HEK293 (cell line): ENCODE results near the gene BCAS3.

Source experiments
- CTCF ChIA-PET: fragments of 350-600 bp; formaldehyde crosslinking; extraction: SDS; loops from one replicate; lab custom pipeline; 2021; ENCODE audit warnings: antibody characterized with exemption; lab: Yijun Ruan, JAX
- POLR2A ChIA-PET: fragments of 300-600 bp; formaldehyde crosslinking; extraction: SDS; loops from one replicate; lab custom pipeline; 2020; ENCODE audit warnings: antibody characterized with exemption, inconsistent platforms; lab: Yijun Ruan, JAX
- H3K27ac ChIP-seq: fragments of 200-500 bp; sonication (Bioruptor generic); 2 replicates; pipeline ENCODE4 v1.5.1; 2014; ENCODE audit warnings: low read depth, low read length, control low read depth, inconsistent platforms; ENCODE audit errors: extremely low read depth
- H3K36me3 ChIP-seq, 2 experiments: fragments of 200-500 bp in 1 of 2; sonication (Bioruptor generic) in 1 of 2; 1 replicate in 1 of 2; 2 replicates in 1 of 2; pipeline ENCODE4 v1.5.1; 2014 to 2017; ENCODE audit warnings: inconsistent platforms in 2 of 2, low read length in 2 of 2; ENCODE audit not compliant: control insufficient read depth in 2 of 2, insufficient read depth in 1 of 2
- H3K4me1 ChIP-seq: fragments of 200-500 bp; sonication (Bioruptor generic); 2 replicates; pipeline ENCODE4 v1.5.1; 2014; ENCODE audit warnings: mild to moderate bottlenecking, low read length, inconsistent platforms; ENCODE audit not compliant: control insufficient read depth, insufficient read depth
- H3K4me3 ChIP-seq: 2 replicates; pipeline ENCODE4 v1.5.1; 2011; ENCODE audit warnings: low read depth, mild to moderate bottlenecking, control low read depth, low read length, moderate library complexity
- H3K9me3 ChIP-seq: fragments of 200-500 bp; sonication (Bioruptor generic); 2 replicates; pipeline ENCODE4 v1.5.1; 2014; ENCODE audit warnings: low read depth, low read length, inconsistent platforms; ENCODE audit not compliant: control insufficient read depth, insufficient read depth
- HOXD13 ChIP-seq: sonication (generic); formaldehyde crosslinking; IDR thresholded peaks from 2 replicates; pipeline ENCODE4 v1.8.0; 2022; ENCODE audit warnings: missing genetic modification reagents, borderline replicate concordance
- KLF10 ChIP-seq: fragments of 450-650 bp; IDR thresholded peaks from 2 replicates; pipeline ENCODE4 v1.5.1; 2018; ENCODE audit warnings: missing biosample characterization, mild to moderate bottlenecking, missing genetic modification characterization
- SETDB1 ChIP-seq: IDR thresholded peaks from one replicate; pipeline ENCODE4 v1.6.1; 2017; ENCODE audit warnings: mild to moderate bottlenecking, low read length, moderate library complexity, mixed read lengths; ENCODE audit not compliant: insufficient read length
- ZBTB17 ChIP-seq: fragments of 450-650 bp; formaldehyde crosslinking; IDR thresholded peaks from 2 replicates; pipeline ENCODE4 v1.5.1; 2016; ENCODE audit warnings: missing biosample characterization, missing genetic modification characterization
- ZBTB20 ChIP-seq: fragments of 450-650 bp; formaldehyde crosslinking; IDR thresholded peaks from 2 replicates; pipeline ENCODE4 v1.5.1; 2016; ENCODE audit warnings: missing biosample characterization, missing genetic modification characterization
- ZBTB8A ChIP-seq: fragments of 450-650 bp; formaldehyde crosslinking; IDR thresholded peaks from 2 replicates; pipeline ENCODE4 v1.5.1; 2016; ENCODE audit warnings: missing biosample characterization, missing genetic modification characterization
- ZFHX2 ChIP-seq: fragments of 450-650 bp; formaldehyde crosslinking; conservative IDR thresholded peaks from 2 replicates; pipeline ENCODE4 v1.5.1; 2016; ENCODE audit warnings: missing biosample characterization, missing genetic modification characterization
- ZFP69B ChIP-seq: fragments of 450-650 bp; formaldehyde crosslinking; IDR thresholded peaks from 2 replicates; pipeline ENCODE4 v1.5.1; 2016; ENCODE audit warnings: missing biosample characterization, missing genetic modification characterization
- ZNF114 ChIP-seq: fragments of 450-650 bp; formaldehyde crosslinking; IDR thresholded peaks from 2 replicates; pipeline ENCODE4 v1.5.0; 2017; ENCODE audit warnings: missing biosample characterization, missing genetic modification characterization
- ZNF140 ChIP-seq: fragments of 450-650 bp; formaldehyde crosslinking; IDR thresholded peaks from 2 replicates; pipeline ENCODE4 v1.5.1; 2016; ENCODE audit warnings: missing biosample characterization, missing genetic modification characterization
- ZNF146 ChIP-seq: fragments of 450-650 bp; formaldehyde crosslinking; IDR thresholded peaks from 2 replicates; pipeline ENCODE4 v1.5.1; 2016; ENCODE audit warnings: missing biosample characterization, missing genetic modification characterization
- ZNF157 ChIP-seq: fragments of 450-650 bp; formaldehyde crosslinking; IDR thresholded peaks from 2 replicates; pipeline ENCODE4 v1.5.1; 2016; ENCODE audit warnings: missing biosample characterization, missing genetic modification characterization
- ZNF341 ChIP-seq: fragments of 450-650 bp; formaldehyde crosslinking; IDR thresholded peaks from 2 replicates; pipeline ENCODE4; 2016; ENCODE audit warnings: low read depth, missing biosample characterization, missing genetic modification characterization
- ZNF521 ChIP-seq: fragments of 450-650 bp; formaldehyde crosslinking; IDR thresholded peaks from 2 replicates; pipeline ENCODE4 v1.5.1; 2017; ENCODE audit warnings: missing biosample characterization, mild to moderate bottlenecking, missing genetic modification characterization
- ZNF529 ChIP-seq: fragments of 450-650 bp; formaldehyde crosslinking; IDR thresholded peaks from 2 replicates; pipeline ENCODE4 v1.5.1; 2017; ENCODE audit warnings: missing genetic modification characterization, missing biosample characterization; ENCODE audit not compliant: insufficient replicate concordance
- ZNF571 ChIP-seq: fragments of 450-650 bp; formaldehyde crosslinking; IDR thresholded peaks from 2 replicates; pipeline ENCODE4 v1.5.0; 2017; ENCODE audit warnings: missing biosample characterization, missing genetic modification characterization
- ZNF621 ChIP-seq: fragments of 450-650 bp; formaldehyde crosslinking; IDR thresholded peaks from 2 replicates; pipeline ENCODE4 v1.5.1; 2017; ENCODE audit warnings: missing biosample characterization, missing genetic modification characterization
- ZNF623 ChIP-seq: fragments of 450-650 bp; formaldehyde crosslinking; IDR thresholded peaks from 2 replicates; pipeline ENCODE4 v1.5.1; 2016; ENCODE audit warnings: missing biosample characterization, missing genetic modification characterization
- ZNF664 ChIP-seq: fragments of 450-650 bp; formaldehyde crosslinking; IDR thresholded peaks from 2 replicates; pipeline ENCODE4 v1.5.1; 2016; ENCODE audit warnings: missing biosample characterization, missing genetic modification characterization
- ZNF670 ChIP-seq: fragments of 450-650 bp; formaldehyde crosslinking; IDR thresholded peaks from 2 replicates; pipeline ENCODE4 v1.5.1; 2016; ENCODE audit warnings: missing biosample characterization, missing genetic modification characterization, low read depth
- ZSCAN16 ChIP-seq: fragments of 450-650 bp; formaldehyde crosslinking; IDR thresholded peaks from 2 replicates; pipeline ENCODE4 v1.5.1; 2016; ENCODE audit warnings: missing biosample characterization, missing genetic modification characterization
- TF ChIP-seq, protein P1 (sequence below): fragments of 450-650 bp; formaldehyde crosslinking; IDR thresholded peaks from 2 replicates; pipeline ENCODE4 v1.5.1; 2016; ENCODE audit warnings: missing biosample characterization, missing genetic modification characterization
- TF ChIP-seq, protein P2 (sequence below): fragments of 450-650 bp; formaldehyde crosslinking; optimal IDR thresholded peaks from 2 replicates; pipeline ENCODE3; 2016; ENCODE audit warnings: missing biosample characterization, mild to moderate bottlenecking, missing genetic modification characterization
- TF ChIP-seq, protein P3 (sequence below): fragments of 450-650 bp; formaldehyde crosslinking; IDR thresholded peaks from 2 replicates; pipeline ENCODE4 v1.5.0; 2017; ENCODE audit warnings: missing biosample characterization, missing genetic modification characterization, borderline replicate concordance
- TF ChIP-seq, protein P4 (sequence below): fragments of 450-650 bp; formaldehyde crosslinking; IDR thresholded peaks from 2 replicates; pipeline ENCODE4 v1.5.1; 2017; ENCODE audit warnings: missing biosample characterization, missing genetic modification characterization

Gene BCAS3

DNA sequence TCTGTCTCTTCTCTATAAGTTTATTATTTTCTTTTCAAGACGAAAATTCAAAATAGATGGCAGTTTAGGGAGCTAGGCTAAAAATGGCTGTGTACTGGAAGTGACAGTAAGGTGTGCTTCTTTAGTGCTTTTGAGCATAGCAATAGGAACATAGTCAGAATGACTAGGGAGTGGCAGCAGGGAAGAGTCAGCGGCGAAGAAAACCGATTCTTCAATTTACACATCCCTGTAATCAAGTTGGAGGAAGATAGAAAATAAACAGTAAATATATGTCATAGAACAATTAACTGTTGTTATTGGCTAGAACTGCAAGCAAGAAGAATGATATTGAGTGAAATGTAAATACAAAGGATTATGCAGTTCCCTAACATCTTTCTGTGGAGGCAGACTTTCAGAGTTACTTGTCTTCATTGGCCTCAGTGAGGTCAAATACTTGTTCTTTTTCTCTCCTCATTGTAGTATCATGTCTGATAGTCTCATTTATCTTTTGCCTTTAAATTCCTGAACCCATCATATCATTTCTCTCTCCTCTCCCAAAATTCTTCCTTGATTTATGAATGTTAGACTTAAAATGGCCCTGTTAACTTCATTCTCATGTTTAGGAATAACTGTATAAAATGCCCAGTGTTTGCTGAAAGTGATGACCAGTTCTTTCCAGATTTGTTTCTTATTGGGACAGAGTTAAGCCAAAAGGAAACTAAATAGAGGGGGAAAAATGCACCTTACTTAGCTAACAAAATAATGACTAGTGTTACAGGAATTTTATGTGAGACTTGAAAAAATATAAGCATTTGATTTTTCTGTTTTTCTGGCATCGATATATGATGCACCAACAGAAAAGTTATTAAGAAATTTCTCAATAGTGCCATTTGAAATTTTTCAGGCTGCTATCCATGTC, 211.4 kb downstream of the BCAS3 start:
- Histone ChIP-seq H3K4me1 (peaks cover 15% of the 10 kb centered on the region; the same call in 1 of the 2 replicates), H3K4me3 (no peak overlapping the region), H3K9me3 (no peaks in the 10 kb centered on the region), H3K27ac (no peak overlapping the region), H3K36me3 (peaks cover 5 to 13% of the 10 kb centered on the region in 2 experiments)
- TF ChIP-seq HOXD13 (CRISPR knock-in tag): no peak
- peak; percentile 84 for TF ChIP-seq ZBTB17 (tag by site-specific recombination)
- ChIA-PET POLR2A (no interaction called here), CTCF (interaction anchor here (0.5 to 0.8 kb wide), 3 partner anchors 88 to 498 kb away, joined by 3 to 5 read pairs (median 5); no protein-coding TSS in a partner anchor)

DNA sequence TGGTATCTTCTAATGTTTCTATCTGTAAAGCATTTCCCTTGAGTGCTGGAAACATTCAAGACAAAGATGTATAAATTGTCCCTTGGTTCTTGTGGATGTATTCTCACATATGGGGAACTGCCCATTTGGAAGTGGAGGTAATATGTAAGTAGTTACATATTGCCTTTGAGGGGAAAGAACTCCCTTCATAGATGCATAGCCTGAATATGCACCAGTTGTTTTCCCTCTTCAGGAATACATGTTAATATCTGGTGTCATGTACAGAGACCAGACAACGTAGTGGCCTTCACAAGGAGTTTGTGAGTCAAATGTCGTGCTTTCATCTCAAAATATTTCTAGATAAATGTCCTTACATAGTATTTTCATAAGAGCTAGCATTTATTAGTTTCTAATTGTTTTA, 213.5 kb downstream of the BCAS3 start:
- CTCF ChIA-PET: interaction anchor here (0.6 kb wide), 1 partner anchor 1413 kb away, joined by 3 read pairs; no protein-coding TSS in a partner anchor
- no peak for TF ChIP-seq ZNF621 (tag by site-specific recombination)
- no peak for TF ChIP-seq ZNF114 (tag by site-specific recombination)
- TF ChIP-seq, protein P1, sequence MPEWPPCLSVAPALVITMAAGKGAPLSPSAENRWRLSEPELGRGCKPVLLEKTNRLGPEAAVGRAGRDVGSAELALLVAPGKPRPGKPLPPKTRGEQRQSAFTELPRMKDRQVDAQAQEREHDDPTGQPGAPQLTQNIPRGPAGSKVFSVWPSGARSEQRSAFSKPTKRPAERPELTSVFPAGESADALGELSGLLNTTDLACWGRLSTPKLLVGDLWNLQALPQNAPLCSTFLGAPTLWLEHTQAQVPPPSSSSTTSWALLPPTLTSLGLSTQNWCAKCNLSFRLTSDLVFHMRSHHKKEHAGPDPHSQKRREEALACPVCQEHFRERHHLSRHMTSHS (tag by site-specific recombination): no peak
- no peak for TF ChIP-seq ZSCAN16 (tag by site-specific recombination)
- no peak for TF ChIP-seq ZBTB20 (tag by site-specific recombination)
- TF ChIP-seq ZNF521: no peak
- no peak for TF ChIP-seq ZNF664 (tag by site-specific recombination)
- TF ChIP-seq ZNF623 (tag by site-specific recombination): no peak
- no peak overlapping the region for H3K27ac ChIP-seq
- POLR2A ChIA-PET: no interaction called here
- H3K36me3 ChIP-seq: peaks cover 5 to 13% of the 10 kb centered on the region in 2 experiments
- H3K9me3 ChIP-seq: no peaks in the 10 kb centered on the region
- H3K4me1 ChIP-seq: peaks cover 15% of the 10 kb centered on the region; the same call in 1 of the 2 replicates
- H3K4me3 ChIP-seq: no peak overlapping the region

DNA sequence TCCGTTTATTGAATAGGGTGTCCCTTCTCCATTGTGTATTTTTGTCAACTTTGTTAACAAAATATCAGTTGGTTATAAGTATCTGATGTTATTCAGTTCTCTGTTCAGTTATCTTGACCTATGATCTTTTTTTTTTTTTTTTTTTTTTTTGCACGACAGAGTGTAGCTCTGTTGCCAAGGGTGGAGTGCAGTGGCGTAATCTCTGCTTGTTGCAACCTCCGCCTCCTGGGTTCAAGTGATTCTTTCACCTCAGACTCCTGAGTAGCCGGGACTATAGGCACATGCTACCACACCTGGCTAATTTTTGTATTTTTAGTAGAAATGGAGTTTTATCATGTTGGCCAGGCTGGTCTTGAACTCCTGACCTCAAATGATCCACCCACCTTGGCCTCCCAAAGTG, 215.8 kb downstream of the BCAS3 start:
- ChIA-PET POLR2A (interaction anchor here (0.6 kb wide), 1 partner anchor 68 kb away, joined by 4 read pairs; no protein-coding TSS in a partner anchor), CTCF (interaction anchor here (0.7 kb wide), 1 partner anchor 1344 kb away, joined by 3 read pairs; no protein-coding TSS in a partner anchor)
- TF ChIP-seq, protein P2, sequence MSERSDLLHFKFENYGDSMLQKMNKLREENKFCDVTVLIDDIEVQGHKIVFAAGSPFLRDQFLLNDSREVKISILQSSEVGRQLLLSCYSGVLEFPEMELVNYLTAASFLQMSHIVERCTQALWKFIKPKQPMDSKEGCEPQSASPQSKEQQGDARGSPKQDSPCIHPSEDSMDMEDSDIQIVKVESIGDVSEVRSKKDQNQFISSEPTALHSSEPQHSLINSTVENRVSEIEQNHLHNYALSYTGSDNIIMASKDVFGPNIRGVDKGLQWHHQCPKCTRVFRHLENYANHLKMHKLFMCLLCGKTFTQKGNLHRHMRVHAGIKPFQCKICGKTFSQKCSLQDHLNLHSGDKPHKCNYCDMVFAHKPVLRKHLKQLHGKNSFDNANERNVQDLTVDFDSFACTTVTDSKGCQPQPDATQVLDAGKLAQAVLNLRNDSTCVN (tag by site-specific recombination): no peak
- no peak for TF ChIP-seq SETDB1
- TF ChIP-seq, protein P3, sequence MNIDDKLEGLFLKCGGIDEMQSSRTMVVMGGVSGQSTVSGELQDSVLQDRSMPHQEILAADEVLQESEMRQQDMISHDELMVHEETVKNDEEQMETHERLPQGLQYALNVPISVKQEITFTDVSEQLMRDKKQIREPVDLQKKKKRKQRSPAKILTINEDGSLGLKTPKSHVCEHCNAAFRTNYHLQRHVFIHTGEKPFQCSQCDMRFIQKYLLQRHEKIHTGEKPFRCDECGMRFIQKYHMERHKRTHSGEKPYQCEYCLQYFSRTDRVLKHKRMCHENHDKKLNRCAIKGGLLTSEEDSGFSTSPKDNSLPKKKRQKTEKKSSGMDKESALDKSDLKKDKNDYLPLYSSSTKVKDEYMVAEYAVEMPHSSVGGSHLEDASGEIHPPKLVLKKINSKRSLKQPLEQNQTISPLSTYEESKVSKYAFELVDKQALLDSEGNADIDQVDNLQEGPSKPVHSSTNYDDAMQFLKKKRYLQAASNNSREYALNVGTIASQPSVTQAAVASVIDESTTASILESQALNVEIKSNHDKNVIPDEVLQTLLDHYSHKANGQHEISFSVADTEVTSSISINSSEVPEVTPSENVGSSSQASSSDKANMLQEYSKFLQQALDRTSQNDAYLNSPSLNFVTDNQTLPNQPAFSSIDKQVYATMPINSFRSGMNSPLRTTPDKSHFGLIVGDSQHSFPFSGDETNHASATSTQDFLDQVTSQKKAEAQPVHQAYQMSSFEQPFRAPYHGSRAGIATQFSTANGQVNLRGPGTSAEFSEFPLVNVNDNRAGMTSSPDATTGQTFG: no peak
- no peak for TF ChIP-seq ZNF529
- TF ChIP-seq ZFHX2 (tag by site-specific recombination): no peak
- TF ChIP-seq, protein P4, sequence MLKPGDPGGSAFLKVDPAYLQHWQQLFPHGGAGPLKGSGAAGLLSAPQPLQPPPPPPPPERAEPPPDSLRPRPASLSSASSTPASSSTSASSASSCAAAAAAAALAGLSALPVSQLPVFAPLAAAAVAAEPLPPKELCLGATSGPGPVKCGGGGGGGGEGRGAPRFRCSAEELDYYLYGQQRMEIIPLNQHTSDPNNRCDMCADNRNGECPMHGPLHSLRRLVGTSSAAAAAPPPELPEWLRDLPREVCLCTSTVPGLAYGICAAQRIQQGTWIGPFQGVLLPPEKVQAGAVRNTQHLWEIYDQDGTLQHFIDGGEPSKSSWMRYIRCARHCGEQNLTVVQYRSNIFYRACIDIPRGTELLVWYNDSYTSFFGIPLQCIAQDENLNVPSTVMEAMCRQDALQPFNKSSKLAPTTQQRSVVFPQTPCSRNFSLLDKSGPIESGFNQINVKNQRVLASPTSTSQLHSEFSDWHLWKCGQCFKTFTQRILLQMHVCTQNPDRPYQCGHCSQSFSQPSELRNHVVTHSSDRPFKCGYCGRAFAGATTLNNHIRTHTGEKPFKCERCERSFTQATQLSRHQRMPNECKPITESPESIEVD (tag by site-specific recombination): no peak
- no peak for TF ChIP-seq ZNF341 (tag by site-specific recombination)
- no peak for TF ChIP-seq ZNF146
- TF ChIP-seq ZNF521: no peak
- TF ChIP-seq KLF10 (tag by site-specific recombination): no peak
- TF ChIP-seq ZNF140 (tag by site-specific recombination): no peak
- TF ChIP-seq ZNF670 (tag by site-specific recombination): no peak
- no peak for TF ChIP-seq ZNF157
- TF ChIP-seq ZNF571 (tag by site-specific recombination): no peak
- no peak for TF ChIP-seq ZBTB8A (tag by site-specific recombination)
- no peak for TF ChIP-seq ZFP69B (tag by site-specific recombination)

More for the DNA sequence above, 215.8 kb downstream of the BCAS3 start:
- H3K27ac ChIP-seq: no peak overlapping the region
- peaks cover 5 to 13% of the 10 kb centered on the region in 2 experiments for H3K36me3 ChIP-seq
- H3K4me3 ChIP-seq: no peak overlapping the region
- H3K4me1 ChIP-seq: peaks cover 8% of the 10 kb centered on the region; the same call in 1 of the 2 replicates
- no peaks in the 10 kb centered on the region for H3K9me3 ChIP-seq
